SU-DHL-6 (cell line): ENCODE results near the gene RAP2B.

Experiments used
- H2AFZ ChIP-seq: fragments of 200-600 bp; sonication (generic); 2 replicates; pipeline ENCODE4 v1.6.1; 2014; ENCODE audit warnings: low read depth, mild to moderate bottlenecking, moderate library complexity, mixed read lengths, antibody characterized with exemption, low read length; ENCODE audit not compliant: severe bottlenecking
- H3F3A ChIP-seq: fragments of 200-600 bp; shearing (Covaris generic); 2 replicates; pipeline ENCODE4 v1.6.0; 2016; ENCODE audit warnings: antibody characterized with exemption, mild to moderate bottlenecking; ENCODE audit not compliant: insufficient read depth
- H3K27ac ChIP-seq: fragments of 200-600 bp; sonication (generic); 2 replicates; pipeline ENCODE4 v1.5.1; 2016; ENCODE audit warnings: low read depth, mild to moderate bottlenecking, low read length, moderate library complexity, mixed read lengths
- H3K27me3 ChIP-seq: fragments of 200-600 bp; sonication (generic), shearing (Covaris generic); 2 replicates; pipeline ENCODE4 v1.6.0; 2014; ENCODE audit warnings: mild to moderate bottlenecking, low read length
- H3K36me3 ChIP-seq: fragments of 200-600 bp; sonication (generic); 2 replicates; pipeline ENCODE4 v1.6.1; 2014; ENCODE audit warnings: mild to moderate bottlenecking, low read length, mixed read lengths
- H3K4me2 ChIP-seq: fragments of 300-600, 200-600 bp; shearing (Covaris generic), sonication (generic); 2 replicates; pipeline ENCODE4 v1.6.0; 2014; ENCODE audit warnings: low read length, low read depth, mild to moderate bottlenecking; ENCODE audit not compliant: poor library complexity, severe bottlenecking
- H3K4me3 ChIP-seq: fragments of 200-600 bp; sonication (generic); 2 replicates; pipeline ENCODE4 v1.5.1; 2014; ENCODE audit warnings: antibody characterized with exemption, low read length, mild to moderate bottlenecking, mixed read lengths; ENCODE audit not compliant: insufficient read depth, poor library complexity, severe bottlenecking
- H3K79me2 ChIP-seq: fragments of 200-600 bp; sonication (generic); 2 replicates; pipeline ENCODE4 v1.6.1; 2014; ENCODE audit warnings: mild to moderate bottlenecking, low read length, moderate library complexity; ENCODE audit not compliant: insufficient read depth
- H3K9ac ChIP-seq: fragments of 200-600 bp; sonication (generic); 2 replicates; pipeline ENCODE4 v1.7.0; 2014; ENCODE audit warnings: mild to moderate bottlenecking, low read length
- H3K9me2 ChIP-seq: fragments of 200-600 bp; sonication (generic); replicated peaks from 2 replicates; pipeline ENCODE4 v1.6.1; 2014; ENCODE audit warnings: low read length; ENCODE audit not compliant: insufficient read depth
- H3K9me3 ChIP-seq: fragments of 200-600 bp; sonication (generic); 2 replicates; pipeline ENCODE4 v1.6.1; 2014; ENCODE audit warnings: low read length, mixed read lengths; ENCODE audit not compliant: insufficient read depth
- H4K20me1 ChIP-seq: fragments of 200-600 bp; sonication (generic); 2 replicates; pipeline ENCODE4 v1.6.1; 2014; ENCODE audit warnings: low read depth, mild to moderate bottlenecking, antibody characterized with exemption, low read length, moderate library complexity, mixed read lengths
- CTCF ChIP-seq: fragments of 200-600 bp; sonication (generic); IDR thresholded peaks from one replicate; pipeline ENCODE4 v1.5.1; 2017; ENCODE audit warnings: antibody characterized with exemption, mild to moderate bottlenecking, low read length, moderate library complexity; ENCODE audit not compliant: insufficient read depth, poor library complexity, severe bottlenecking
- EZH2phosphoT487 ChIP-seq: fragments of 200-600 bp; sonication (generic), shearing (Covaris generic); conservative IDR thresholded peaks from 2 replicates; pipeline ENCODE4 v1.6.1; 2018; ENCODE audit warnings: mild to moderate bottlenecking, antibody characterized with exemption, low read length, moderate library complexity, mixed read lengths

Gene RAP2B

GRCh38 chr3:153130312-153130977 lies 31.6 kb upstream of the RAP2B start:
- Histone ChIP-seq H3K27me3 (no peaks in the 10 kb centered on the region), H3K9me3 (no peaks in the 10 kb centered on the region), H3K9me2 (no peaks in the 10 kb centered on the region), H4K20me1 (no peaks in the 10 kb centered on the region), H2AFZ (no peak overlapping the region), H3K36me3 (no peaks in the 10 kb centered on the region), H3F3A (no peaks in the 10 kb centered on the region), H3K27ac (no peak overlapping the region), H3K4me3 (no peak overlapping the region), H3K4me2 (no peak overlapping the region), H3K9ac (no peak overlapping the region), H3K79me2 (no peaks in the 10 kb centered on the region)
- TF ChIP-seq CTCF (no peak), EZH2phosphoT487 (no peak)

GRCh38 chr3:153137626-153138025 lies 24.4 kb upstream of the RAP2B start:
- Histone ChIP-seq H3K4me3 (no peak overlapping the region), H3K4me2 (no peak overlapping the region), H3K27me3 (no peaks in the 10 kb centered on the region), H3K36me3 (no peaks in the 10 kb centered on the region), H3K79me2 (no peaks in the 10 kb centered on the region), H3K9me2 (no peaks in the 10 kb centered on the region), H3F3A (no peaks in the 10 kb centered on the region), H3K9ac (no peak overlapping the region), H2AFZ (no peak overlapping the region), H3K27ac (no peak overlapping the region), H3K9me3 (no peaks in the 10 kb centered on the region), H4K20me1 (no peaks in the 10 kb centered on the region)
- TF ChIP-seq CTCF (no peak), EZH2phosphoT487 (no peak)

- H3K4me3 ChIP-seq, result no peak overlapping the region
- H3K79me2 ChIP-seq, result no peaks in the 10 kb centered on the region
- no peak for TF ChIP-seq EZH2phosphoT487
- no peak for TF ChIP-seq CTCF
- no peaks in the 10 kb centered on the region for H3K36me3 ChIP-seq
- H2AFZ ChIP-seq, result no peak overlapping the region
- no peaks in the 10 kb centered on the region for H3K9me2 ChIP-seq
- H3F3A ChIP-seq, result no peaks in the 10 kb centered on the region
- H3K9me3 ChIP-seq, result no peaks in the 10 kb centered on the region
- no peak overlapping the region for H3K27ac ChIP-seq
- H3K9ac ChIP-seq, result no peak overlapping the region
- no peaks in the 10 kb centered on the region for H4K20me1 ChIP-seq
- no peaks in the 10 kb centered on the region for H3K27me3 ChIP-seq
- H3K4me2 ChIP-seq, result no peak overlapping the region
Measured at GRCh38 chr3:153138276-153139210, 23.5 kb upstream of the RAP2B start.
